HG03135 (cell line): ENCODE results near the gene FNDC11.

Experiments used
- ATAC-seq: cut with Tn5 transposase; IDR thresholded peaks from one replicate; pipeline ENCODE4 v1.9.1; 2021; ENCODE audit warnings: mild to moderate bottlenecking, moderate library complexity; ENCODE audit not compliant: unreplicated experiment

FNDC11 gene

DNA sequence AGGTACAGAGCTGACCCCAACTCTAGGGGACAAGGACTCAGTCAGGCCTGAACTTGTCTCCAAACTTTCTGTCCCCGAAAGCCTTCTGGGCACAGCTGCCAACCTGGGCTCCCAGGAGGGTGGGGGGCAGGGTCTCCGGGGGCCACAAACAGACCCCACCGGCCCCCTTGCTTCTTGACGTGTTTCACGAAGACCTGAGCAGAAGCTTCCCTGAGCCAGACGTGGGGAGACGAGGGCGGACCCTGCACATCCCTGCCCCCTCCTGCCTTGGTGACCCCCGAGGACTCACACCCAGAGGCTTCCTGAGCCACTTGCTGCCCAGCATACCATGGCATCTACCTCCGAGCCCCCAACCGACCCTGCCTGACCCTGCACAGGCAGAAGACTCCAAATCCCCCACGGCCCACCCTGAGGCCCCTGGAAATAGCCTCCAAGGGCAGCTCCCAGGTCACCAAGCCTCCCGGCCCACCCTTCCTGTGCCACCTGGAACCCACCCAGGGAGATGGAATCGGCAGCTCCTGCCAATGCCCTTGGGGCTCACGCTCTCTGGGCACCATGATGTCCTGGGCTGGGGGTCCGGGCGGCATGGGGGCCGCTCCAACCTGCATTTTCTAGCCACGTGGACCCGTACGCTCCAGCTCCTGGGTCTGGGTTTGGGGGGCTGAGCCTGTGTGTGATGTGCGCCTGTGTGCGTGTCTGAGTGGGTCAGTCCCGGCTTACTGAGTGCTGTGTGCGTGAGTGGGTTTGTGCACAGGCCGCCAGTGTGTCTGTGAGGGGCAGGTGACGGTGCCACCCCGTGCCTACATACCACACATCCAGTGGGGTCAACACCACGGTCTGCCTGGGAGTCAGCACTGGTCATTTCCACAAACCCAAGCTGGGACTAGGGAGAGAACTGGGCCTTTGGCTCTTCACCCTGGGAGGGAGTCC lies 14.3 kb upstream of the FNDC11 start:
- no peak for ATAC-seq

GRCh38 chr20:63540417-63541186 lies 13.4 kb upstream of the FNDC11 start:
- no peak for ATAC-seq

- no peak for ATAC-seq
These were observed 12.6 kb upstream of the FNDC11 start for GRCh38 chr20:63541371-63541770.

- no peak for ATAC-seq
These were observed 11.9 kb upstream of the FNDC11 start for GRCh38 chr20:63542031-63542559.

- ATAC-seq, result no peak
These were observed 11.3 kb upstream of the FNDC11 start for GRCh38 chr20:63542696-63543095.

- no peak for ATAC-seq
These were observed 10.8 kb upstream of the FNDC11 start for GRCh38 chr20:63543131-63543530.

- no peak for ATAC-seq
These were observed 10.2 kb upstream of the FNDC11 start for GRCh38 chr20:63543733-63544132.

DNA sequence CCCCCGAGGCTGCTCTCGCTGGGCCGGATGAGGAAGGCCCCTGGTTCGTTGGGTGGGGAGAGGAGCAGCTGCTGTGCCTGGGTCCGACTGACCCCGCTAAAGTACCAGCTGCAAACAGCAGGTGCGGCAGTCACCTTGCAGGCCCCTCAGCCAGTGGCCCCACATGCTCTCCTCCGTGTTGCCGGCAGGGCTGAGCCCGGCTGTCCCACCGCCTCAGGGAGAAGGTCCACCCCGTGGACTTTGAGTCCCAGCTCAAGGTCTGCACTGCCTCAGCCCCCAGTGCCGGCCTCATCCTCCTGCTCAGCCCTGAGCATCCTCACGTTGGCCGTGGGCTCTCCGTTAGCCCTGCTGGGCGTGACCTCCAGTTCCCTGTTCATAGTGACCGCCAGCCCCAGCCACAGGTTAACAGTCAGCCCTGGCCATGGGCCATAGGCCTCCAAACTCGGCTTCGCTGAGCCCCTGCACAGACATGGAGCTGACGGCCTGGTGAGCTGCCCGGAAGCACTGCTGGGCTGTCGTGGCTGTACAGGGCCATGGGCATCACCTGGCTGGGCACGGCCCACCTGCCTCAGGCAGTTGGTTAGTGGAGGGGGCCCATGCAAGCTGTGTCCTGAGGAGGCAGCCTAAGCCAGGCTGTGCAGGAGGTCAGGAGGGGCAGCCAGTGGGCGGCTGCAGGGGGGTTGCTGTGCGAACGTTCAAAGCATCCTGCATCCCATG lies 9.6 kb upstream of the FNDC11 start:
- ATAC-seq, result no peak

DNA sequence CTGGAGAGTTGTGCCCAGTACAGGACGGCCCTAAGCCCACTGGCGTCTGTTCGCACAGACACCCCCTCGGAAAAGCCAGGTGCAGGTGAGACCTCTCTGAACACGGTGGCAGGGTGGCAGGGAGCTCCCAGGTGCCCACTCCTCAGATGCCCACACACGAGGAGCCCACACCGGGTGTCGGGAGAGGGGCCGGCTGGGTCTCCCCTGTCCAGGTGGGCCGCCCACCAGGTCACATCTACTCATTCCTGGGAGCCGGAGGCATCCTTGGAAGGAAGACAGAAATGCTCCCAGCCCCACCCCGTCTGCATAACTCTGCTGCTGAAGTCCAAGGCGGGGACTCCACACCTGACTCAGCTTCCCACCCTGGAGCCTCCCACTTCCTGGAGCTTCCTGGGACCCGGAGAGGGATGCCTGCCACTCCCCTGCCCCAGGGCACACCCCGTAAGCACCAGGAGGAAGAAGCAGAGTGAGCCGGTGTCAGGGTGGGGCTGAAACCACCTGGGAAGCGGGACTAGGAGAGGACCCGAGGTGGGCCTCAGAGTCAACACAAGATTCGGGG lies 8.9 kb upstream of the FNDC11 start:
- ATAC-seq, result no peak

DNA sequence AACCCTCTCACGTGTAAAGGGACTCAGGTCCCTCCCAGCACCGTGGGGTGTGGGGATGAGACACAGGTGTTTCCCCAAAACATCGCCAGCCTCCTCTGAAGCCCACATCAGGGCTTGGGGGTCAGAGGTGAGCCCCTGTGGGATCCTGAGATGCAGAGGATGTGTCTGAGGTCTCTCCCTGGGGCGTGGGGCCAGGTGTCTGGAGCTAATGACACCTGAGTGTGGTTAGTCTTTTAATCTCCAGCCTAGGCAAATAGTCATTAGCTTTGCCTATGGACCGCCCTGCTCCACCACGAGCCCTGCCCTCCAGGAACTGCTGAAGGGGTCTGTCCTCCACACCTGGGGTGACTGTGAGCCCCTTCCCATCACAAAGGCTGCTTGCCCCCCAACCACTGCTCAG lies 8.1 kb upstream of the FNDC11 start:
- no peak for ATAC-seq

GRCh38 chr20:63546256-63546955 lies 7.6 kb upstream of the FNDC11 start:
- ATAC-seq, result no peak

GRCh38 chr20:63546956-63547724 lies 6.8 kb upstream of the FNDC11 start:
- no peak for ATAC-seq

- ATAC-seq, result no peak
These were observed 6.1 kb upstream of the FNDC11 start, which contains the start of gene SRMS for GRCh38 chr20:63547725-63548480. TSS of gene SRMS (minus strand) at chr20:63547749. CDS start at chr20:63547463, 286 bp downstream.

- ATAC-seq, result no peak
These were observed 5.4 kb upstream of the FNDC11 start for GRCh38 chr20:63548542-63548941.

DNA sequence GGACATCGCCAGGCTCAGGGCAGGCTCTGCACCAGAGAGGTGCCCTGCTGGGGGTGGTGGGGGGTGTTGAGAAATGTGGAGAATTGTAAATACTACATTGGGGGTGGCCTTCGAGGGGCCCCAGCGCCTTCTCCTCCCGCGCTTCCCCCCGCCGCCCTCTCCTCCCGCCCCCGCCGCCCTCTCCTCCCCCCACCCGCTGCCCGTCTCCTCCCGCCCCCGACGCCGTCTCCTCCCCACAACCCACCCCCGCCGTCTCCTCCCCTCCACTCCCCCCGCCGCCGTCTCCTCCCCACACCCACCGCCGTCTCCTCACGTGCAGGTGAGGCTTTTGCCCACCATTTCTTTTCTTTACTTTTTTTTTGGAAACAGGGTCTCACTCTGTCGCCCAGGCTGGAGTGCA lies 4.9 kb upstream of the FNDC11 start:
- ATAC-seq, result no peak

GRCh38 chr20:63549679-63550282 lies 4.2 kb upstream of the FNDC11 start:
- ATAC-seq, result no peak

DNA sequence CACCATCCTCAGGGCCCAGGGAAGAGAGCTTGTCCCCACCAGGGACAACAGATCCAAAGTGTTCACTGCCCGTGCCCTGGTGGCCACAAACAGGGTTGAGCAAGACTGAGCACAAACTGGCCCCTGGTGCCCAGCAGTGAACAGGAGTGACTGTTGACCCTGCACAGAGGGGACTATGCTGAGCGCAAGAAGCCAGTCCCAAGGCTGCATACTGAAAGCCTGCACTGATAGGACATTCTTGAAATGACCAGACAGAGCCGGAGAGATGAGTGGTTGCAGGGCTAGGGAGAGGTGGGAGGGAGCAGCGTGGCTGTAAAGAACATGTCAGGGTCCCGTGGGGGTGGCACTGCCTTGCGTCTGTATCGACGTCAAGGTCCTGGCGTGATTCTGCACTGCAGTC lies 2.9 kb upstream of the FNDC11 start:
- ATAC-seq, result no peak
